GM23338 (cell line): ENCODE measurements around the gene IGF2.

Source experiments
- CREB1 ChIP-seq: fragments of 250-450 bp; sonication (Bioruptor Pico); IDR thresholded peaks from 2 replicates; pipeline ENCODE4 v1.5.0; 2020; ENCODE audit warnings: low read depth, mild to moderate bottlenecking, moderate library complexity
- CTCF ChIP-seq, 2 experiments: fragments of 200-600 bp in 1 of 2; sonication (generic) in 1 of 2; conservative IDR thresholded peaks; 2 replicates each; pipeline versions ENCODE4 v1.5.1 to v1.6.1; 2016 to 2017; ENCODE audit warnings: antibody characterized with exemption in 2 of 2, low read depth in 2 of 2, mild to moderate bottlenecking in 2 of 2, moderate library complexity in 1 of 2
- EZH2 ChIP-seq: fragments of 200-600 bp; sonication (generic); IDR thresholded peaks from one replicate; pipeline ENCODE4 v1.8.0; 2017; ENCODE audit warnings: antibody characterized with exemption, mild to moderate bottlenecking, low read depth; ENCODE audit not compliant: unreplicated experiment
- EZH2phosphoT487 ChIP-seq: fragments of 200-600 bp; sonication (generic); IDR thresholded peaks from one replicate; pipeline ENCODE4 v1.8.1; 2018; ENCODE audit warnings: antibody characterized with exemption; ENCODE audit not compliant: unreplicated experiment
- POLR2AphosphoS5 ChIP-seq: IDR thresholded peaks from 2 replicates; pipeline ENCODE4 v1.6.1; 2016; ENCODE audit warnings: antibody characterized with exemption, low read depth

GRCh38 chr11:2131371-2132236, 7.6 kb downstream of the IGF2 start:
- TF ChIP-seq POLR2AphosphoS5 (no peak), CTCF (conservative IDR thresholded peaks at IDR 0.05; ENCODE audit: low read depth in 2 of 2) (no peak), EZH2 (no peak), EZH2phosphoT487 (no peak), CREB1 (CRISPR knock-in tag) (no peak)
